Ectodermal cell (in vitro differentiated cells): ENCODE measurements around the gene KCTD5.
"Not testable (repeated sequence)": the region's sequence is repeated elsewhere in the genome, so short reads cannot be mapped to it uniquely, and the experiment has no call there.

Experiments used
- H3K27ac ChIP-seq: 2 replicates; pipeline ENCODE4 v1.7.0; 2013; ENCODE audit warnings: mild to moderate bottlenecking, low read depth, low read length; ENCODE audit not compliant: insufficient read depth, poor library complexity, severe bottlenecking
- H3K27me3 ChIP-seq: 2 replicates; pipeline ENCODE4 v1.7.0; 2013; ENCODE audit warnings: mild to moderate bottlenecking, low read length; ENCODE audit not compliant: insufficient read depth, control insufficient read depth, poor library complexity, severe bottlenecking
- H3K36me3 ChIP-seq: one replicate; pipeline ENCODE4 v1.7.0; 2013; ENCODE audit warnings: low read length; ENCODE audit not compliant: control insufficient read depth, insufficient read depth
- H3K4me1 ChIP-seq: one replicate; pipeline ENCODE4 v1.7.0; 2013; ENCODE audit warnings: low read length; ENCODE audit not compliant: control insufficient read depth, insufficient read depth
- H3K4me3 ChIP-seq: 2 replicates; pipeline ENCODE4 v1.7.0; 2013; ENCODE audit warnings: low read depth, low read length, control low read depth; ENCODE audit not compliant: insufficient read depth
- H3K9me3 ChIP-seq: 2 replicates; pipeline ENCODE4 v1.7.0; 2013; ENCODE audit warnings: mild to moderate bottlenecking, low read length, moderate library complexity; ENCODE audit not compliant: control insufficient read depth
- WGBS, 2 experiments: methylation state at CpG; one replicate each; pipeline ENCODE4 v1.1.7; 2013; ENCODE audit warnings: missing lambda C conversion rate in 2 of 2; 5-methylcytosine and 5-hydroxymethylcytosine counted together

KCTD5 gene

DNA sequence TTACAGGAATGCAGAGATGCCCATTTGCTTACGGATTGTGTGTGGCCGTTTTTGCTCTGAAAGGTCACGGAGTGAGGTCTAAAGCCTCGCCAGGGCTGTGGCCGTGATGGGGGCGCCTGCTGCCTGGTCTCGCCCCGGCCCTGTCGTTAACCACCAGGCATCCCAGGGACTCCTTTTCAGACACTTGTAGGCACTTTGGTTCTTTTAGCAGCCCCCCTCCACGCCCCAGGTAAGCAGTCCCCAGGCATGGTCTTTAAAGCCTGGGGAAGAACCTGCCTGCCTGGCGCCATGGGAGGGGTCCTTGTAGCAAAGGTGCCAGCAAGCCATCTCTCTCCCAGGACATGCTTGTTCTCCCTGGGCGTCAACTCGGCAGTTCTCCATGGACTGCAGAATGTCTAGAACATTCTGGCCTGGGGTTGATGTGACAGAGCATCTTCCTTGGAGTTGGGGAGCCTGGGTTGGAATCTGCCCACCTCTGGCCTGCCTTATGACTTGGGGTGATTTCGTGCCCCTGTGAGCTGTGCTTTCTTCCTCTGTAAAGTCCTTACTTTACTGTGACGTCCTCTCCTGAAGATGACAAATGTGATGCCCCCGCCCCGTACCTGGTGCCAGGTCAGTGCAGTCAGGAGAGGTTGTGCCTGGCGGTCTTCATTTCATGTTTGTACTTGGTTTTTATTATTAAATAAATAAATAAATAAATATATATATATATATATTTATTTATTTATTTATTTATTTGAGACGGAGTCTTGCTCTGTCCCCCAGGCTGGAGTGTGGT, 5.4 kb downstream of the KCTD5 start:
- Histone ChIP-seq H3K4me3 (no peak overlapping the region), H3K4me1 (peaks cover 5% of the 10 kb centered on the region), H3K27ac (no peak overlapping the region), H3K36me3 (no peaks in the 10 kb centered on the region), H3K9me3 (no peaks in the 10 kb centered on the region), H3K27me3 (no peaks in the 10 kb centered on the region)
- WGBS, 2 experiments: 94 to 95% methylated on average over 17 to 18 of the region's 19 CpGs

DNA sequence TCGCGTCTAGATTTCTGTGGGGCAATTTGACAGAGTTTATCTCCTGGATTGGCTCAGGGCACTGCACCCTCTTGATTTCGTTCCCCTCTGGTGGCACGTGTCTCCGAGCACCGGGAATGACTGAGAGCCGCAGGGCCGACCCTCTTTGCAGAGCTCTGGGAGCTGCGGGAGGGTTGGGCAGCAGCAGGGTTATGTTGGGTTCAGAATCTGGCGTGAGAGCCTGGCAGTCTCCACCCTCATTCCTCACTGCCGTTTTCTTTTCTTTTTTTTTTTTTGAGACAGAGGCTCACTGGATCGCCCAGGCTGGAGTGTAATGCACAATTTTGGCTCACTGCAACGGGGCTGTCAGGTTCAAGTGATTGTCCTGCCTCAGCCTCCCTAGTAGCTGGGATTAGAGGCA, 7.1 kb downstream of the KCTD5 start:
- H3K36me3 ChIP-seq, H3K4me3 ChIP-seq, H3K27me3 ChIP-seq, H3K27ac ChIP-seq, H3K9me3 ChIP-seq: not testable (repeated sequence)
- peaks cover 13% of the 10 kb centered on the region for H3K4me1 ChIP-seq
- 86 to 90% methylated on average over 2 to 3 of the region's 13 CpGs for WGBS, 2 experiments

DNA sequence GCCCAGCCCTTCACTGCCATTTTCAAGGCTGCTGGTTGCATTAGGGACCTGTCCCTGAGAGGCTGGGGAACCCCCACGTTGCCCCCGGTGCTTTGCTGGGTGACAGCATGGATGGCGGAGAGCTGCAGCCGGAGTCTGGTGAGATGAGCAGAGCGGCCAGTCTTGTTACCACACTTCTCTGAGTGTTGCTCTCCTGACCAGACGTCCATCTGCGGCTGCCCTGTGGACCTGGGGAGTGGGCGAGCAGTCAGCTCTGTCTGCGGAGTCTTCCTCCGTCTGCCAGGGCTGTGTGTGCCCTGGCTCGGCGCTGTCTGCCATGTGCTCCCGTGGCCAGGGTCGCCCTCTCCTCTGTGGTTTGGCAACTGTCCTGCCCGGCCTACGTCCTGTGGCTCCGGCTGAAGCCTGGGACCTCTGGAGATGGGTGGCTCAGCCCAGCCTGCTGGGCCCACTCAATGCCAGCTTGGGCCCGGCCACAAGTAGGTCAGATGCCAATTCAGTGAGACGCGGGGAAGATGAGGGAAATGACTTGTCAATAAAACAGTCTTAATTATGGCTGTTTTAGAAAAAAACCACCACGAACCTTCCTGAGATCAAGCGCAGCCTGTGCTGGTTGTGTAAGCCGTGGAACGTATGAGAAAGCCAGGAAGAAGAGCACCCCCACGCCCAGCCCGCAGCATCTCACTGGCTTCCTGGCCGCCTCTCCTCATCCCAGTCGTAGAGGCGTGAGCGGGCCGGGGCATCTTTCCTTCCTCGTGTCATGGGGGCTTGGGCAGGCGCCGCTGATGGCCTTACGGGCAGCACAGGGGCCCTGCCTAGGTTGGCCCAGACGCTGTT, 7.9 kb downstream of the KCTD5 start:
- Histone ChIP-seq H3K27me3 (no peaks in the 10 kb centered on the region), H3K36me3 (no peaks in the 10 kb centered on the region), H3K4me3 (no peak overlapping the region), H3K9me3 (no peaks in the 10 kb centered on the region), H3K4me1 (peaks cover 13% of the 10 kb centered on the region), H3K27ac (no peak overlapping the region)
- WGBS, 2 experiments: 96% methylated on average over 36 of the region's 36 CpGs

DNA sequence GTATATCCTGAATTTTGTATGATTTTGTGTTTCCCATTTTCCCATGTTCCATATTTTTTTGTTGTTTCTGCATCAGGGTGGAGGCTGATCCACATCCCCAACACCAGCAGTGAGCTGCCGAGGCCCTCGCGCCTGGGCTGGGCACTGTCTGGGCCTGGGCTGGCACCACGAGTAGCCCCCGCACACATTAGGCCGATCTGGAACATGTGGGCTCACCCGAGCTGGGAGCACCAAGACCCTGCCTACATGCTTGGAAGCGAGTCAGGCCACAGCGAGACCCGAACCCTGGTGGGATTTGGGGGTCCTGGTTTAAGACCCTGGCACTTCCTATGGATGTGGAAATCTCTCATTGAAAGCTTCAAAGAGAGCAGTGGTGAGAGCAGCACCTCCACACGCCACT, 8.5 kb downstream of the KCTD5 start:
- Histone ChIP-seq H3K36me3 (no peaks in the 10 kb centered on the region), H3K27ac (no peak overlapping the region), H3K9me3 (no peaks in the 10 kb centered on the region), H3K4me1 (peaks cover 13% of the 10 kb centered on the region), H3K4me3 (no peak overlapping the region), H3K27me3 (no peaks in the 10 kb centered on the region)
- WGBS, 2 experiments: 95% methylated on average over 11 of the region's 11 CpGs

DNA sequence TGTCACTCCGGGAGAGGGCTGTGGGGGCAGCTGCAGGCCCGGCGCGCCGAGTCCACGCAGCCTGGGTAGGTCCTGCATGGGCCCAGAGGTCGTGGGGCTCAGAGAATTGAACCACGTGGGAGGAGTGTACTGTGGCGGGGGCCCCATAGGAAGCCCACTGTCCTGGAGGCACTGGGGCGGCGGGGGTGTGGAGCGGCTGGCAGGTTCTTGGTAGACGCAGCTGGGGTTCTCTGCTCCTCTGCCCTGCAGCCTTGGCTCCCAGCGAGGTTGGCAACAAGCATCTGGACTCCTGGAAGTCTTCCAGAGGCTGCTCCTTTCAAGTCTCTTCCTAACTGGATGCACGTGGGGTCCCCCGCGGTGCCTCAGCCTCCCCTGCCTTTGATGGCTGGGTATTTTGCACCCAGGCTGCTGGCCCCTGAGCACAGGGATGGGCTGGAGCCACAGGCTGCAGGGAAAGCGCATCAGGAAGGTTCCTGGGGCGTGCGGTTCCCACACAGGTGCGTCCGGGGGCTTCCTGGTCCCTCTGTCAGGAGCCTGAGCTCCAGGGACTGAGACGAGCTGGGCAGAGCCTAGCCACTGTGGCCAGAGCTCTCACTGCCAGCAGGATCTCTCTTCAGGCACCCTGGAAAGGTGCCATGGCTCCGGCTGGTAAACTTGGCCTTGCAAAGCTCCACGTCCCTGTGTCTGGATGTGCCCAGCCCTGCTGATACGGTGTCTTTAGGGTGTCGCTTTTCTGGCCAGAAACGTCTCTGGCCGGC, 9.3 kb downstream of the KCTD5 start:
- H3K27me3 ChIP-seq: no peaks in the 10 kb centered on the region
- no peaks in the 10 kb centered on the region for H3K9me3 ChIP-seq
- H3K4me3 ChIP-seq: no peak overlapping the region
- no peaks in the 10 kb centered on the region for H3K36me3 ChIP-seq
- H3K4me1 ChIP-seq: peaks cover 13% of the 10 kb centered on the region
- 94 to 95% methylated on average over 29 of the region's 29 CpGs for WGBS, 2 experiments
- no peak overlapping the region for H3K27ac ChIP-seq

DNA sequence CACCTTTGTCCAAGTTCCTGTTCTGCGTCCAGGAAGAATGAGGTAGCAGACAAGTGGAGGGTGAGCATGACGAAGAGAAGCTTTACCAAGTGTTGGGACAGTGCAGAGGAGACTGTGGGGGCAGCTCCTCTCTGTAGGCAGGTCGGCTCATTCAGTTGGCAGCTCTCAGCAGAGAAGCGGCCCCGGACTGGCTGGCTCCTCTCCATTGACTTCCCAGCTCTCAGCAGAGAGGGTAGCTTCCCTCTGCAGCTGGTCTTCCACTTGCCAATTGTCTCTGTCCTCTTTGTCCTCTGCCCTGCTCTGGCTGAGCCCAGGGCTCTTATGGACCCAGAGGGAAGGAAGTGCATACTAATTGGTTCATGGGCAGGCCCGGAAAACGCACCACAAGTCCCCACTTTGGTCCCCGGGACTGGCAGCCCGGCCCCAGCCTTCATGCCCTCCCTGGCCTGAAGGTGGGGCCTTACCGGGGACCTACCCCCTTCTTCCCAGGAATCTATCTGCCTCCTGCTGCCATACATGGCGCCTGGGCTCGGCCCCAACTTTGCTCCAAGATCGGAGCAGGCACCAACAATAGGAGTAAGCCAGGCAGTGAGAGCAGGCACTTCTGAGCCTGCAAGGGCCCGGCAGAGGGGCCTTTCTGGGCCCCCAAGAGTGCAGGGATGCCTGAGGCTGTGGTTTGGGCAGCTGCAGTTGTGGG, 10.1 kb downstream of the KCTD5 start:
- no peaks in the 10 kb centered on the region for H3K36me3 ChIP-seq
- H3K4me3 ChIP-seq: no peak overlapping the region
- H3K27me3 ChIP-seq: no peaks in the 10 kb centered on the region
- peaks cover 13% of the 10 kb centered on the region for H3K4me1 ChIP-seq
- WGBS, 2 experiments: 86 to 89% methylated on average over 14 of the region's 14 CpGs
- peak overlapping the region; percentile 67 for H3K27ac ChIP-seq
- no peaks in the 10 kb centered on the region for H3K9me3 ChIP-seq

DNA sequence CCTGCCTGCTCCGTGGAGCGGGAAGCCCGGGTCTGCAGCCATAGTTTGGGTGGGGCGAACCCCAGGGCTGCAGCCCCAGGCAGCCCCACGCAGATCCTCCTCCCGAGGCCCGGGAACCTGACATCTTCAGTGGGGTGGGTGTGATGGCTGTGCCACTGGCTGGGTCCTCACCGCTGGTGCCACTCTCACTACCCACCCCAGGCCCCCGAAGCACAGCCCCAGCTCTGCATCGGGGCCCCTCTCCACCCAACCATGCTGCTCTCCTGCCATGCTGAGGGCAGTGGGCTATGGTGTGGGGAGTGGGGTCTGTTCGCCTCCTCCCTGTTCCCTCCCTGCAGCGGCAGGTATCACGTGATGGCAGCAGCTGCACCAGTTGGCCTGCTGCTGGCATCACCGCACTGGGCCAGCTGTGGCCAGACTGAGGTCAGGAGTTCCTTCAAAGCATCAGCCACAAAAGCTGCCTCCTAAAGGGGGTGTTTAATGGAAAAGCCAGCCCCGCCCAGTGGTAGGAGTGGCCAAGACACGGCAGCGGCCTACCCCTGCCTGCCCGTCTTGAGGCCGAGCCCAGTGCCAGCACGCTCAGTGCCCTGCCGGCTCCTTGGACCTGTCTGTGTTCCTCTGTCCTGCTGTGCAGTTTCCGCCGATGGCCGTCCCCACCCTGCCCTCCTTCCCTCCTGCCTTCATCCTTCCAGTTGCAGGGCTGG, 10.8 kb downstream of the KCTD5 start:
- Histone ChIP-seq H3K4me1 (peaks cover 13% of the 10 kb centered on the region), H3K27ac (peak overlapping the region; percentile 67), H3K9me3 (no peaks in the 10 kb centered on the region), H3K4me3 (no peak overlapping the region), H3K27me3 (no peaks in the 10 kb centered on the region), H3K36me3 (no peaks in the 10 kb centered on the region)
- 83 to 85% methylated on average over 24 of the region's 24 CpGs for WGBS, 2 experiments

DNA sequence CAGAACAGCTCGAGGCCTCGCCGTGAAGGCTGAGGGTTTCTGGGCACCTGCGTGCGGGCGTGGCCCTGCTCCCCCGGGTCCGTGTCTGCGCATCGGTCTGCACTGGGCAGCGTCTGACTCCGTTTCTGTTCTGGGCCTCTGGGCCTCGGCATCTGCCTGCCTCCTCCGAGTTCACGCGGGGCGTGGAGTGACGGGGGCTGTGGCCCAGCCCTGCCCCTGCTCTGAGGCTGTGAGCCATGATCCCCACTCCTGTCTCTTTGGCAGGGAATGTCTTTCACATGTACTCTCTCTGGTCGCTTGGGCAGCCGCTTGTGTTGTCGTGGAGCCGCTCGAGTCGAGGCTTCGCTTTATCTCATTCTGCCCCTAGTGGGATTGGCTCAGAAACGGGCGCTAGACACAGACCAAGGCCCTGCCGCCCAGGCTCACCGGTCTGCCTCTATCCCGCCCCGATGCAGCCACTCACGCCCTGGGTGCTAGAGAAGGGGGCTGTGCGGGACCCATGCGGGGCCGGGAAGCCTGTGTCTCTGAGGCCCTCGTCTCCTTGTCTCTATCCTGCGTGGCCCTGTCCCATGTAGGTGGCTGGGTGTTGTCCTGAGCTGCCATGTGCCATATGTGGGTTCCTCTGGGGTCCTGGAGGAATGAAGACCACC, 14.4 kb downstream of the KCTD5 start:
- H3K27me3 ChIP-seq, H3K9me3 ChIP-seq, H3K4me3 ChIP-seq, H3K27ac ChIP-seq, H3K36me3 ChIP-seq: not testable (repeated sequence)
- peaks cover 13% of the 10 kb centered on the region for H3K4me1 ChIP-seq
- WGBS, 2 experiments: 92 to 95% methylated on average over 31 of the region's 37 CpGs

DNA sequence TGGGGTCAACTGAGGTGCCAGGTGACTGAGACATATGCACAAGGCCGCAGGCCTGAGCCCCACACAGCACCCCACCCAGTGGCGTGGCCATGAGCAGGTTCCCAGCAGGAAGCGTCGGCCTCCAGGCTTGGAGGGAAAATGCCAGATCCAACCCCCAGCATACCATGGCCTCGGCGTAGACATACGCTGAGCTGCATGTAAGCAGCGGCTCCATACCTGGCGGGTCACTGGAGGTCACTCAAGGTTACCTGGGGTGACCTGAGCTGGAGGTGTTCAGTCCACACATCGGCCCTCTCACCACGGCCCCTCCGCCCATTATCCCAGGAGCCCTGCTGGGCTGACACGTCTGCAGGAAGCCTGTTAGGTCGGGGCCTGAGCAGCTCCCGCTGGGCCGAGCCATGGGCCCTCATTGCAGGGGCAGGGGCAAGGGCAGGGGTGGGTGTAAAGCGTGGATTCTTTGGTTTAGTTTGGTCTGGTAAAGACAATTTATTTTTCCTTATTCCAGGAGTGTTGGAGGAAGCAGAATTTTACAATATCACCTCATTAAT, 15.2 kb downstream of the KCTD5 start:
- WGBS, 2 experiments: 94 to 95% methylated on average over 16 to 17 of the region's 17 CpGs
- H3K4me1 ChIP-seq: peaks cover 11% of the 10 kb centered on the region
- H3K9me3 ChIP-seq: no peaks in the 10 kb centered on the region
- no peak overlapping the region for H3K27ac ChIP-seq
- no peak overlapping the region for H3K4me3 ChIP-seq
- H3K27me3 ChIP-seq: no peaks in the 10 kb centered on the region
- H3K36me3 ChIP-seq: peaks cover 8% of the 10 kb centered on the region
